Lower lobe of right lung (tissue), 2 donors: ENCODE results near the gene SPIRE1. TPM values are rescaled to one million over a fixed set of nuclear protein-coding genes. Genes with fewer than 3 reads are reported as not detected.

Source experiments
- ATAC-seq, 2 donors: fragments of 200-7000 bp; cut with Tn5 transposase; one replicate each; pipeline ENCODE4 v1.9.1; 2020 to 2022; ENCODE audit warnings: mild to moderate bottlenecking in 2 of 2, moderate library complexity in 2 of 2
- DNase-seq: peaks from one replicate; pipeline ENCODE4 v3.0.0-alpha.2; 2020
- H3K27ac ChIP-seq: fragments of 200-600 bp; one replicate; pipeline ENCODE4 v1.8.0; 2022
- H3K27me3 ChIP-seq: fragments of 200-600 bp; one replicate; pipeline ENCODE4 v1.8.0; 2022; ENCODE audit warnings: low read depth
- H3K36me3 ChIP-seq: fragments of 200-600 bp; one replicate; pipeline ENCODE4 v1.8.0; 2022; ENCODE audit warnings: mild to moderate bottlenecking
- H3K4me1 ChIP-seq: fragments of 200-600 bp; one replicate; pipeline ENCODE4 v1.8.0; 2022
- H3K4me3 ChIP-seq: fragments of 200-600 bp; one replicate; pipeline ENCODE4 v1.8.0; 2022; ENCODE audit warnings: mild to moderate bottlenecking
- H3K9me3 ChIP-seq: fragments of 200-600 bp; one replicate; pipeline ENCODE4 v1.8.0; 2022
- intact Hi-C: fragments of 100-400 bp; cut with DNase I; formaldehyde crosslinking; loops from one replicate; pipeline ENCODE4 v1.11.0; 2022
- total RNA-seq: library from RNA; stranded (reverse); fragmentation: NEBNext Ultra II Directional; extraction: Animal tissue kit (Norgen Biotek cat#: 25700); gene quantifications from one replicate; pipeline ENCODE4 v1.2.1, GENCODE V29; 2021
- TF ChIP-seq, protein P1 (sequence below): fragments of 200-600 bp; IDR thresholded peaks from one replicate; pipeline ENCODE4 v1.8.0; 2022; ENCODE audit warnings: antibody characterized with exemption, mild to moderate bottlenecking
- donor health status: DM: no; HTN: yes; CAD: no; lungs with severe emphysema.

Gene SPIRE1
- total RNA-seq, 1 donor from 2014 or later = 42.1 TPM

- Histone ChIP-seq H3K36me3 (peaks cover 34% of the 10 kb centered on the region), H3K27me3 (no peaks in the 10 kb centered on the region), H3K27ac (no peak overlapping the region), H3K4me3 (no peak overlapping the region), H3K9me3 (no peaks in the 10 kb centered on the region), H3K4me1 (peaks cover 31% of the 10 kb centered on the region)
- ATAC-seq = no peak
- no peak for DNase-seq
- intact Hi-C loops = no loop called here
- TF ChIP-seq, protein P1, sequence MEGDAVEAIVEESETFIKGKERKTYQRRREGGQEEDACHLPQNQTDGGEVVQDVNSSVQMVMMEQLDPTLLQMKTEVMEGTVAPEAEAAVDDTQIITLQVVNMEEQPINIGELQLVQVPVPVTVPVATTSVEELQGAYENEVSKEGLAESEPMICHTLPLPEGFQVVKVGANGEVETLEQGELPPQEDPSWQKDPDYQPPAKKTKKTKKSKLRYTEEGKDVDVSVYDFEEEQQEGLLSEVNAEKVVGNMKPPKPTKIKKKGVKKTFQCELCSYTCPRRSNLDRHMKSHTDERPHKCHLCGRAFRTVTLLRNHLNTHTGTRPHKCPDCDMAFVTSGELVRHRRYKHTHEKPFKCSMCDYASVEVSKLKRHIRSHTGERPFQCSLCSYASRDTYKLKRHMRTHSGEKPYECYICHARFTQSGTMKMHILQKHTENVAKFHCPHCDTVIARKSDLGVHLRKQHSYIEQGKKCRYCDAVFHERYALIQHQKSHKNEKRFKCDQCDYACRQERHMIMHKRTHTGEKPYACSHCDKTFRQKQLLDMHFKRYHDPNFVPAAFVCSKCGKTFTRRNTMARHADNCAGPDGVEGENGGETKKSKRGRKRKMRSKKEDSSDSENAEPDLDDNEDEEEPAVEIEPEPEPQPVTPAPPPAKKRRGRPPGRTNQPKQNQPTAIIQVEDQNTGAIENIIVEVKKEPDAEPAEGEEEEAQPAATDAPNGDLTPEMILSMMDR = no peak
Measured at GRCh38 chr18:12699747-12700146, 41.8 kb upstream of the SPIRE1 start.

DNA sequence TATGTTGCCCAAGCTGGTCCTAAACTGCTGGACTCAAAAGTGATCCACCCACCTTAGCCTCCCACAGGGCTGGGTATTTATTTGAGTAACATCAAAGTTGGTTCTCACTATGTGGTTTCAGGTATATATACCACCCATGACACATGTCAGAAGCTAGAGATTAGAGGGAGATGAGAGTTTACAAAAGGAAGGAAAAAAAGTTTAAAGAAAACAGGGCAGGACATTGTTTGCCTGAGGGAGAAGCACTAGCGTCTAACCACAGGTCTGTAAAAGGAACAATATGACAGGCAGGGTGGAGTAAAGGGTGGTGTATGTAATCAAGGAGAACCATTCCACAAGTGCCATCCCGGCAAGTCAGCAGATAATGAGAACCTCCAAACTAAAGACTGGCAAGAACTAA, 36.1 kb upstream of the SPIRE1 start:
- no peak for DNase-seq
- H3K9me3 ChIP-seq = no peaks in the 10 kb centered on the region
- peaks cover 39% of the 10 kb centered on the region for H3K36me3 ChIP-seq
- H3K27me3 ChIP-seq = no peaks in the 10 kb centered on the region
- H3K4me3 ChIP-seq = no peak overlapping the region
- H3K4me1 ChIP-seq = no peaks in the 10 kb centered on the region
- H3K27ac ChIP-seq = no peak overlapping the region
- intact Hi-C loops = no loop called here
- no peak for ATAC-seq
- TF ChIP-seq, protein P1 = no peak

GRCh38 chr18:12692206-12692605, 34.3 kb upstream of the SPIRE1 start:
- Histone ChIP-seq H3K4me3 (no peak overlapping the region), H3K4me1 (no peaks in the 10 kb centered on the region), H3K36me3 (peaks cover 27% of the 10 kb centered on the region), H3K27ac (no peak overlapping the region), H3K9me3 (no peaks in the 10 kb centered on the region), H3K27me3 (no peaks in the 10 kb centered on the region)
- intact Hi-C loops = no loop called here
- ATAC-seq (no peak), DNase-seq (no peak)
- TF ChIP-seq, protein P1 = no peak

DNA sequence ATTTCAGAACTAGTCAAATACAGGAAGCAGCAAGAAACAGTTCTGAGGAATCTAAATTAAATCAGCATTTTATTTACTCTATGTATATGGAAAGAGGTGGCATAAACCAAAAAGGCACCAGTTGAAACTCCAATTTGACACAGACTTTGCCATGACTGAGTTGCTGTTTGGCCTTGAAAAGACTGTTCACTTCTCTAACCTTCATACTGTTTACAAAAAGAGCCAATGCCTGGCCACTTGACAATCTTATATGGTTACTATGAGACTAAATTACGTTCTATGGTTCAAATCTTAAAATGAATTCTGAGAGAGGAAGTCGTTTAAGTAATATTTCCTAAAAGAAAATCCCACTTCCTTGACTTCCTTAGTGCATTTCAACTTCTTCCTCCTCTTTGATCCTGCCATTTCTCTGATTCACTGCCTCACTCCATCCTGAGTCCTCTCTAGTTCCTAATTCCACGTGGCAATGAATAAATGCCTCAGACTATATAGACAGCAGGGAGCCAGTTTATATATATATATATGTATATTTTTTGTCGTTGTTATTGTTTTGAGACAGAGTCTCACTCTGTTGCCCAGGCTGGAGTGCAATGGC, 31.4 kb upstream of the SPIRE1 start:
- Histone ChIP-seq H3K9me3 (no peaks in the 10 kb centered on the region), H3K27me3 (no peaks in the 10 kb centered on the region), H3K27ac (no peak overlapping the region), H3K4me3 (no peak overlapping the region), H3K36me3 (peaks cover 25% of the 10 kb centered on the region), H3K4me1 (no peaks in the 10 kb centered on the region)
- intact Hi-C loops = no loop called here
- TF ChIP-seq, protein P1 = no peak
- DNase-seq (no peak), ATAC-seq (no peak)

DNA sequence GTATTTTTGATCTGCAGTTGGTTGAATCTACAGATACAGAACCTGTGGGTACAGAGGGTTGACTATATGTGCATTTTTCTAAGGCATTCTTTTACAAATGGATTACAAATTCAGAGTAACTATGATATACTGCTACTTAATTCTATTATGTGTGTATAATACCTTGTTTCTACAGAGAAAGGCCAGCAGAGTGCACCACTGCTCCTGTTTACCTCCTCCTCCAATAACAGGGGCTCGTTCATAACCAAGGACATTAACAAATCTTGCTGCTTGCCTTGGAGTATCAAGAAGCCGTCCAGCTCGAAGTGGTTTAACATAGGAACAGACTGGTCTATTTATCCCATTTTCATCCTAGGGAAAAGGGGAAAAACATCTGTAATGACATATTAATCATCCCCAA, 28.2 kb upstream of the SPIRE1 start:
- DNase-seq (no peak), ATAC-seq (no peak)
- intact Hi-C loops = no loop called here
- H3K27me3 ChIP-seq = no peaks in the 10 kb centered on the region
- no peaks in the 10 kb centered on the region for H3K4me1 ChIP-seq
- H3K9me3 ChIP-seq = no peaks in the 10 kb centered on the region
- H3K4me3 ChIP-seq = no peak overlapping the region
- peaks cover 33% of the 10 kb centered on the region for H3K36me3 ChIP-seq
- TF ChIP-seq, protein P1 = no peak
- H3K27ac ChIP-seq = no peak overlapping the region
